Measurements from ENCODE around the gene KLHDC9. TPM values are rescaled to one million over a fixed set of nuclear protein-coding genes. Genes with fewer than 3 reads are reported as not detected.

Gene KLHDC9
- total and polyA plus RNA-seq, 9 of the 15 experiments (the other 6 are each of a cell fraction or from before 2014, with no cell fraction given) = not detected

GRCh38 chr1:161119092-161119903 lies 21.1 kb downstream of the KLHDC9 start (continued):
- TF ChIP-seq HDAC6 (IDR thresholded peaks at IDR 0.05; ENCODE audit: low read depth, low read length) (no peak), USF2 (CRISPR knock-in tag; IDR thresholded peaks at IDR 0.05) (peak; percentile 6; the same call in 1 of the 2 replicates), HDAC3 (IDR thresholded peaks at IDR 0.05; ENCODE audit: borderline replicate concordance, partially characterized antibody) (no peak), SIX5 (IDR thresholded peaks at IDR 0.05; ENCODE audit: borderline replicate concordance in 1 of 2, insufficient read depth in 1 of 2, low read depth in 1 of 2, low read length in 2 of 2) (no peak), NR2C2 (CRISPR knock-in tag; IDR thresholded peaks at IDR 0.05) (0 out of 2 replicates have a peak, but pooled peaks have one; percentile 15), NR2C2 (tag; IDR thresholded peaks at IDR 0.05) (no peak), CTCF (IDR thresholded peaks at IDR 0.05 in 2 of 3, conservative IDR thresholded peaks at IDR 0.05 in 1 of 3; ENCODE audit: insufficient read depth in 2 of 3, low read depth in 1 of 3, low read length in 3 of 3) (peak; percentile 66 to 73 (median 72)), ZNF699 (CRISPR knock-in tag; IDR thresholded peaks at IDR 0.05; ENCODE audit: insufficient replicate concordance) (no peak), RBM34 (IDR thresholded peaks at IDR 0.05; ENCODE audit: borderline replicate concordance, insufficient read depth, low read length) (no peak), MYC (IDR thresholded peaks at IDR 0.05; ENCODE audit: low read depth, low read length) (0 out of 2 replicates have a peak, but pooled peaks have one; percentile 22), MYC (CRISPR knock-in tag; IDR thresholded peaks at IDR 0.05; ENCODE audit: borderline replicate concordance, low read depth) (peak; percentile 52; the same call in 1 of the 2 replicates), MTA3 (IDR thresholded peaks at IDR 0.05; ENCODE audit: borderline replicate concordance) (no peak; the same call in 1 of the 2 replicates), ZNF277 (CRISPR knock-in tag; IDR thresholded peaks at IDR 0.05; ENCODE audit: borderline replicate concordance) (no peak), USF1 (CRISPR knock-in tag; IDR thresholded peaks at IDR 0.05) (peak; percentile 64), E2F6 (IDR thresholded peaks at IDR 0.05; ENCODE audit: borderline replicate concordance in 1 of 2, extremely low read depth in 1 of 2, insufficient read depth in 1 of 2, insufficient read length in 1 of 2, low read depth in 1 of 2, low read length in 1 of 2, poor library complexity in 1 of 2, severe bottlenecking in 1 of 2) (peak in 1 of 2 experiments; percentile 57), TEAD4 (IDR thresholded peaks at IDR 0.05; ENCODE audit: low read length) (no peak; the same call in 1 of the 2 replicates), TEAD4 (CRISPR knock-in tag; IDR thresholded peaks at IDR 0.05; ENCODE audit: borderline replicate concordance) (no peak)

Data from K562 (cell line).